K562 (cell line): Measurements from ENCODE around the gene CCDC137. TPM values are rescaled to one million over a fixed set of nuclear protein-coding genes. Genes with fewer than 3 reads are reported as not detected.

Experiments used
- ATAC-seq: fragments of 200-7000 bp; cut with Tn5 transposase; 3 replicates; pipeline ENCODE4 v1.9.1; 2020; ENCODE audit warnings: moderate library complexity
- BruUV-seq: library from RNA; stranded (reverse); fragments of 400-500 nt; replicated peaks from 2 replicates; lab custom pipeline; 2021; lab: Mats Ljungman, UMichigan
- CTCF ChIA-PET: fragments of 300-600 bp; formaldehyde crosslinking; extraction: SDS; loops from one replicate; lab custom pipeline; 2021; ENCODE audit warnings: low intra/inter-chr PET ratio; lab: Yijun Ruan, JAX
- POLR2A ChIA-PET: fragments of 300-600, 350-650 bp; sonication (Branson Sonifier 250); formaldehyde crosslinking; extraction: SDS; loops from one replicate; lab custom pipeline; 2021; ENCODE audit warnings: antibody characterized with exemption, inconsistent platforms; lab: Yijun Ruan, JAX
- DNase-seq, 4 experiments: peaks; one replicate each; pipeline versions ENCODE4 v3.0.0 to v3.0.0-alpha.2; 2011 to 2018; ENCODE audit warnings: low spot score in 3 of 4, mixed read lengths in 3 of 4; ENCODE audit errors: extremely low read depth in 1 of 4
- FAIRE-seq: peaks from 2 replicates; lab custom pipeline; 2011; peaks lifted over from hg19 to GRCh38; lab: Jason Lieb, UNC
- H2AFZ ChIP-seq: 2 replicates; pipeline ENCODE4 v1.6.0; 2011; ENCODE audit warnings: low read depth, low read length, control low read depth, inconsistent platforms
- H3K27ac ChIP-seq: fragments of 200-600 bp; 3 replicates; pipeline ENCODE4 v1.8.0; 2011; ENCODE audit warnings: low read depth, mild to moderate bottlenecking, control low read depth, inconsistent platforms, low read length, moderate library complexity, mixed read lengths; ENCODE audit errors: extremely low read depth
- H3K27me3 ChIP-seq, 2 experiments: fragments of 300-600 bp in 1 of 2; 2 replicates in 1 of 2; 3 replicates in 1 of 2; pipeline versions ENCODE4 v1.6.0 to v1.8.0; 2011; ENCODE audit warnings: inconsistent platforms in 2 of 2, low read length in 2 of 2, mild to moderate bottlenecking in 1 of 2, mixed read lengths in 1 of 2, moderate library complexity in 1 of 2; ENCODE audit not compliant: control insufficient read depth in 2 of 2, insufficient read depth in 2 of 2
- H3K36me3 ChIP-seq: fragments of 300-600 bp; 3 replicates; pipeline ENCODE4 v1.8.0; 2011; ENCODE audit warnings: mild to moderate bottlenecking, low read length, inconsistent platforms; ENCODE audit not compliant: control insufficient read depth, insufficient read depth
- H3K4me1 ChIP-seq, 2 experiments: fragments of 200-600 bp in 1 of 2; replicated peaks in 1 of 2; 2 replicates in 1 of 2; 3 replicates in 1 of 2; pipeline versions ENCODE4 v1.5.1 to v1.8.0; 2011; ENCODE audit warnings: inconsistent platforms in 2 of 2, low read length in 2 of 2, mild to moderate bottlenecking in 1 of 2, mixed read lengths in 1 of 2, moderate library complexity in 1 of 2; ENCODE audit not compliant: control insufficient read depth in 2 of 2, insufficient read depth in 2 of 2
- H3K4me2 ChIP-seq: 2 replicates; pipeline ENCODE4 v1.6.1; 2011; ENCODE audit warnings: low read length, control low read depth, inconsistent platforms, mixed read lengths; ENCODE audit not compliant: insufficient read depth
- H3K4me3 ChIP-seq: fragments of 200-600 bp; sonication (generic), shearing (Covaris generic); 2 replicates; pipeline ENCODE4 v1.5.1; 2016; ENCODE audit warnings: control low read depth, inconsistent platforms
- H3K79me2 ChIP-seq: fragments of 200-600 bp; 3 replicates; pipeline ENCODE4 v1.8.0; 2011; ENCODE audit warnings: low read length, inconsistent platforms; ENCODE audit not compliant: control insufficient read depth, insufficient read depth
- H3K9ac ChIP-seq, 2 experiments: 2 replicates each; pipeline versions ENCODE4 v1.6.0 to v1.6.1; 2011; ENCODE audit warnings: low read depth in 2 of 2, low read length in 2 of 2, control low read depth in 1 of 2, inconsistent platforms in 1 of 2, mild to moderate bottlenecking in 1 of 2, mixed read lengths in 1 of 2; ENCODE audit not compliant: insufficient read depth in 1 of 2
- H3K9me1 ChIP-seq: one replicate; pipeline ENCODE4 v1.6.0; 2011; ENCODE audit warnings: inconsistent platforms, mild to moderate bottlenecking, low read length, moderate library complexity; ENCODE audit not compliant: control insufficient read depth, insufficient read depth
- H3K9me3 ChIP-seq: replicated peaks from 2 replicates; pipeline ENCODE4 v1.5.1; 2011; ENCODE audit warnings: low read depth, low read length, inconsistent platforms; ENCODE audit not compliant: control insufficient read depth, insufficient read depth
- H4K20me1 ChIP-seq: replicated peaks from 2 replicates; pipeline ENCODE4 v1.6.1; 2011; ENCODE audit warnings: low read length, inconsistent platforms, mixed read lengths; ENCODE audit not compliant: control insufficient read depth, insufficient read depth
- EHMT2 ChIP-seq: fragments of 450-650 bp; IDR thresholded peaks from 2 replicates; pipeline ENCODE4 v1.6.1; 2018; ENCODE audit warnings: antibody characterized with exemption
- FIP1L1 ChIP-seq: fragments of 200-400 bp; formaldehyde crosslinking; IDR thresholded peaks from 2 replicates; pipeline ENCODE4 v1.6.1; 2018; ENCODE audit warnings: mild to moderate bottlenecking, low read depth, low read length; ENCODE audit not compliant: poor library complexity, severe bottlenecking
- JUN ChIP-seq, 2 experiments: sonication (generic) in 1 of 2; formaldehyde crosslinking in 1 of 2; IDR thresholded peaks; 2 replicates each; pipeline versions ENCODE4 v1.6.1 to v1.8.0; 2012 to 2022; ENCODE audit warnings: borderline replicate concordance in 2 of 2, mild to moderate bottlenecking in 2 of 2, improper control_type of control experiment in 1 of 2, low read depth in 1 of 2, low read length in 1 of 2, missing genetic modification reagents in 1 of 2
- MAFG ChIP-seq: fragments of 450-650 bp; conservative IDR thresholded peaks from 2 replicates; pipeline ENCODE4 v1.6.1; 2016; ENCODE audit warnings: missing genetic modification characterization, missing compliant biosample characterization
- NONO ChIP-seq, 2 experiments: fragments of 200-400 bp in 1 of 2; fragments of 450-650 bp in 1 of 2; formaldehyde crosslinking in 1 of 2; IDR thresholded peaks; 2 replicates each; pipeline ENCODE4 v1.6.1; 2017; ENCODE audit warnings: low read depth in 2 of 2, mild to moderate bottlenecking in 2 of 2, moderate library complexity in 2 of 2, low read length in 1 of 2
- SFPQ ChIP-seq: fragments of 200-400 bp; formaldehyde crosslinking; IDR thresholded peaks from 2 replicates; pipeline ENCODE4 v1.6.1; 2017; ENCODE audit warnings: mild to moderate bottlenecking, low read depth, low read length, moderate library complexity
- SIN3B ChIP-seq: fragments of 450-650 bp; IDR thresholded peaks from 2 replicates; pipeline ENCODE4 v1.6.1; 2017; ENCODE audit warnings: low read depth, mild to moderate bottlenecking, moderate library complexity
- SMAD4 ChIP-seq: fragments of 250-450 bp; sonication (Bioruptor Pico); conservative IDR thresholded peaks from 2 replicates; pipeline ENCODE4 v1.8.0; 2021; ENCODE audit warnings: inconsistent platforms, mild to moderate bottlenecking, moderate library complexity
- ZNF431 ChIP-seq: sonication (generic); formaldehyde crosslinking; IDR thresholded peaks from 2 replicates; pipeline ENCODE4 v1.8.0; 2022; ENCODE audit warnings: mild to moderate bottlenecking, missing genetic modification reagents
- WGBS: fragments of 100-300 bp; shearing (Covaris generic); methylation state at CpG from one replicate; pipeline ENCODE4 v1.1.6; 2016; ENCODE audit warnings: low coverage, mixed read lengths; ENCODE audit not compliant: insufficient coverage; ENCODE audit errors: missing lambda C conversion rate; 5-methylcytosine and 5-hydroxymethylcytosine counted together
- in situ Hi-C: fragments of 300-500 bp; cut with MboI; formaldehyde crosslinking; loops from 4 replicates; pipeline ENCODE4 v1.15.0; 2018; ENCODE audit warnings: inconsistent platforms, mixed read lengths
- intact Hi-C: fragments of 100-400 bp; cut with micrococcal nuclease; formaldehyde crosslinking; loops from 2 replicates; pipeline ENCODE4 v1.14.2; 2022
- polyA plus RNA-seq, 8 experiments: library from polyadenylated mRNA; depleted of rRNA in 4 of 8; stranded (reverse) in 5 of 8; unstranded in 3 of 8; fragments of >200 nt; fragmentation: Nextera tagmentation in 2 of 8; fragmentation: Illumina TruSeq in 1 of 8; extraction: Ambion mirVana in 2 of 8; extraction: Trizol in 1 of 8; gene quantifications; 2 replicates each; pipeline versions ENCODE4 v1.2.1 to v1.2.3, GENCODE V29; 2011 to 2014; ENCODE audit warnings: inconsistent platforms in 1 of 8, missing spikeins in 1 of 8
- total RNA-seq, 7 experiments: library from RNA; depleted of rRNA in 6 of 7; stranded (reverse); fragments of >200 nt in 6 of 7; fragmentation: Illumina TruSeq in 2 of 7; extraction: Trizol in 2 of 7; gene quantifications; 2 replicates each; pipeline versions ENCODE4 v1.2.1 to v1.2.3, GENCODE V29; 2011 to 2021; ENCODE audit warnings: low replicate concordance in 1 of 7
- TF ChIP-seq, protein P1 (sequence below): fragments of 200-800 bp; sonication (Bioruptor generic); IDR thresholded peaks from 2 replicates; pipeline ENCODE4 v1.6.1; 2017; ENCODE audit warnings: missing genetic modification characterization, missing compliant biosample characterization
- TF ChIP-seq, protein P2 (sequence below): IDR thresholded peaks from 2 replicates; pipeline ENCODE4 v1.6.1; 2014; ENCODE audit warnings: antibody characterized with exemption
- TF ChIP-seq, protein P3 (sequence below): sonication (generic); formaldehyde crosslinking; IDR thresholded peaks from 2 replicates; pipeline ENCODE4 v1.8.0; 2023; ENCODE audit warnings: mild to moderate bottlenecking, missing genetic modification reagents

The CCDC137 gene
- total and polyA plus RNA-seq, 9 of the 15 experiments (the other 6 are each of a cell fraction or from before 2014, with no cell fraction given): 2.3 to 68.1 (median 38.3) TPM

DNA sequence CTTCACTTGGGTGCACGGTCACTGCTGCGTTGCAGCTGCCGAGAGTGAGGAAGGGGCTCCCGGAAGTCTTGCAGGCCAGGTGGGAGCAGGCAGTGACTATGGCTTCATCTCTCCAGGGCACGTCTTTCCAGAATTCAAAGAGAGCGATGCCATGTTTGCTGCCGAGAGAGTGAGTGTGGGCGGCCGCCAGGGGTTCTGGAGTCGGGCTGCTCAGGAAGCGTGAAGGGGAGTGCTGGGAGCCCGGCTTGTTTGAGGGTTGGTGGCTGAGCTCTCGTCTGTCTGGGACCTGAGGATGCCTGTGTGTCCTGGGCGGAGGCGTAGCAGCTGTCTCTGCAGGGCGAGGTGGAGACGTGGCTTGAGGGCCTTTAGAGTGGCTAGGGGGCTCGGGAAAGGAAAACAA lies 23.5 kb downstream of the CCDC137 start:
- POLR2A ChIA-PET: interaction anchor here (0.7 to 4.7 kb wide), 3 partner anchors 8 to 169 kb away, joined by 3 to 41 read pairs (median 5); partner anchors contain the start of gene MRPL12
- no peak overlapping the region for H3K4me3 ChIP-seq
- peaks cover 6 to 73% of the 10 kb centered on the region in 2 experiments for H3K4me1 ChIP-seq
- no peak overlapping the region for H2AFZ ChIP-seq
- FAIRE-seq: no peak
- no peak overlapping the region for H3K4me2 ChIP-seq
- H3K9me1 ChIP-seq: peaks cover 9% of the 10 kb centered on the region
- no peaks in the 10 kb centered on the region for H3K9me3 ChIP-seq
- DNase-seq: no peak
- H4K20me1 ChIP-seq: peaks cover 15% of the 10 kb centered on the region; the same call in 1 of the 2 replicates
- peaks cover 22% of the 10 kb centered on the region for H3K79me2 ChIP-seq
- H3K27me3 ChIP-seq: no peaks in the 10 kb centered on the region
- no peak for ATAC-seq
- peak overlapping the region in 1 of 2 experiments; percentile 35; a peak in 1 of 4 replicates for H3K9ac ChIP-seq
- H3K36me3 ChIP-seq: peaks cover 100% of the 10 kb centered on the region; the same call in 2 of the 3 replicates
- intact Hi-C loops (no loop called here), in situ Hi-C loops (no loop called here)
- CTCF ChIA-PET: no interaction called here
- no peak overlapping the region for H3K27ac ChIP-seq
- 93% methylated on average over 18 of the region's 18 CpGs for WGBS
- no TSS peak for BruUV-seq
- TF ChIP-seq, protein P1, sequence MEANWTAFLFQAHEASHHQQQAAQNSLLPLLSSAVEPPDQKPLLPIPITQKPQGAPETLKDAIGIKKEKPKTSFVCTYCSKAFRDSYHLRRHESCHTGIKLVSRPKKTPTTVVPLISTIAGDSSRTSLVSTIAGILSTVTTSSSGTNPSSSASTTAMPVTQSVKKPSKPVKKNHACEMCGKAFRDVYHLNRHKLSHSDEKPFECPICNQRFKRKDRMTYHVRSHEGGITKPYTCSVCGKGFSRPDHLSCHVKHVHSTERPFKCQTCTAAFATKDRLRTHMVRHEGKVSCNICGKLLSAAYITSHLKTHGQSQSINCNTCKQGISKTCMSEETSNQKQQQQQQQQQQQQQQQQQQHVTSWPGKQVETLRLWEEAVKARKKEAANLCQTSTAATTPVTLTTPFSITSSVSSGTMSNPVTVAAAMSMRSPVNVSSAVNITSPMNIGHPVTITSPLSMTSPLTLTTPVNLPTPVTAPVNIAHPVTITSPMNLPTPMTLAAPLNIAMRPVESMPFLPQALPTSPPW (CRISPR knock-in tag): no peak
- TF ChIP-seq, protein P2, sequence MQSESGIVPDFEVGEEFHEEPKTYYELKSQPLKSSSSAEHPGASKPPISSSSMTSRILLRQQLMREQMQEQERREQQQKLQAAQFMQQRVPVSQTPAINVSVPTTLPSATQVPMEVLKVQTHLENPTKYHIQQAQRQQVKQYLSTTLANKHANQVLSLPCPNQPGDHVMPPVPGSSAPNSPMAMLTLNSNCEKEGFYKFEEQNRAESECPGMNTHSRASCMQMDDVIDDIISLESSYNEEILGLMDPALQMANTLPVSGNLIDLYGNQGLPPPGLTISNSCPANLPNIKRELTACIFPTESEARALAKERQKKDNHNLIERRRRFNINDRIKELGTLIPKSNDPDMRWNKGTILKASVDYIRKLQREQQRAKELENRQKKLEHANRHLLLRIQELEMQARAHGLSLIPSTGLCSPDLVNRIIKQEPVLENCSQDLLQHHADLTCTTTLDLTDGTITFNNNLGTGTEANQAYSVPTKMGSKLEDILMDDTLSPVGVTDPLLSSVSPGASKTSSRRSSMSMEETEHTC: no peak
- TF ChIP-seq MAFG (tag): no peak
- TF ChIP-seq EHMT2: no peak
- TF ChIP-seq JUN (IDR thresholded peaks at IDR 0.05; ENCODE audit: borderline replicate concordance, low read depth, low read length): no peak
- no peak for TF ChIP-seq JUN (CRISPR knock-in tag; IDR thresholded peaks at IDR 0.05; ENCODE audit: borderline replicate concordance)
- TF ChIP-seq, protein P3, sequence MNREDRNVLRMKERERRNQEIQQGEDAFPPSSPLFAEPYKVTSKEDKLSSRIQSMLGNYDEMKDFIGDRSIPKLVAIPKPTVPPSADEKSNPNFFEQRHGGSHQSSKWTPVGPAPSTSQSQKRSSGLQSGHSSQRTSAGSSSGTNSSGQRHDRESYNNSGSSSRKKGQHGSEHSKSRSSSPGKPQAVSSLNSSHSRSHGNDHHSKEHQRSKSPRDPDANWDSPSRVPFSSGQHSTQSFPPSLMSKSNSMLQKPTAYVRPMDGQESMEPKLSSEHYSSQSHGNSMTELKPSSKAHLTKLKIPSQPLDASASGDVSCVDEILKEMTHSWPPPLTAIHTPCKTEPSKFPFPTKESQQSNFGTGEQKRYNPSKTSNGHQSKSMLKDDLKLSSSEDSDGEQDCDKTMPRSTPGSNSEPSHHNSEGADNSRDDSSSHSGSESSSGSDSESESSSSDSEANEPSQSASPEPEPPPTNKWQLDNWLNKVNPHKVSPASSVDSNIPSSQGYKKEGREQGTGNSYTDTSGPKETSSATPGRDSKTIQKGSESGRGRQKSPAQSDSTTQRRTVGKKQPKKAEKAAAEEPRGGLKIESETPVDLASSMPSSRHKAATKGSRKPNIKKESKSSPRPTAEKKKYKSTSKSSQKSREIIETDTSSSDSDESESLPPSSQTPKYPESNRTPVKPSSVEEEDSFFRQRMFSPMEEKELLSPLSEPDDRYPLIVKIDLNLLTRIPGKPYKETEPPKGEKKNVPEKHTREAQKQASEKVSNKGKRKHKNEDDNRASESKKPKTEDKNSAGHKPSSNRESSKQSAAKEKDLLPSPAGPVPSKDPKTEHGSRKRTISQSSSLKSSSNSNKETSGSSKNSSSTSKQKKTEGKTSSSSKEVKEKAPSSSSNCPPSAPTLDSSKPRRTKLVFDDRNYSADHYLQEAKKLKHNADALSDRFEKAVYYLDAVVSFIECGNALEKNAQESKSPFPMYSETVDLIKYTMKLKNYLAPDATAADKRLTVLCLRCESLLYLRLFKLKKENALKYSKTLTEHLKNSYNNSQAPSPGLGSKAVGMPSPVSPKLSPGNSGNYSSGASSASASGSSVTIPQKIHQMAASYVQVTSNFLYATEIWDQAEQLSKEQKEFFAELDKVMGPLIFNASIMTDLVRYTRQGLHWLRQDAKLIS (CRISPR knock-in tag): no peak
- TF ChIP-seq FIP1L1: no peak
- TF ChIP-seq SFPQ: no peak
- no peak for TF ChIP-seq SIN3B
- no peak for TF ChIP-seq SMAD4 (CRISPR knock-in tag)
- TF ChIP-seq ZNF431 (CRISPR knock-in tag): no peak
- TF ChIP-seq NONO (IDR thresholded peaks at IDR 0.05; ENCODE audit: low read depth in 2 of 2, low read length in 1 of 2): no peak
